ENCODE results near the gene RHEB.
"Not testable (repeated sequence)": the region's sequence is repeated elsewhere in the genome, so short reads cannot be mapped to it uniquely, and the experiment has no call there.

The RHEB gene

GRCh38 chr7:151519765-151520418, at the start of gene RHEB:
Gene RHEB, minus strand, starts transcription at chr7:151519895. Its CDS starts 384 bp downstream, at chr7:151519511.
- FAIRE-seq: peak; percentile 85

- no peak for FAIRE-seq
These were observed 47.2 kb upstream of the RHEB start for GRCh38 chr7:151566897-151567320.

- no peak for FAIRE-seq
These were observed 45.8 kb upstream of the RHEB start for GRCh38 chr7:151565541-151565940.

- FAIRE-seq: no peak
These were observed 40.5 kb upstream of the RHEB start for GRCh38 chr7:151560243-151560642.

GRCh38 chr7:151559557-151560183, 40.0 kb upstream of the RHEB start:
- FAIRE-seq: no peak

GRCh38 chr7:151558575-151558974, 38.9 kb upstream of the RHEB start:
- FAIRE-seq: no peak

- no peak for FAIRE-seq
These were observed 36.9 kb upstream of the RHEB start for GRCh38 chr7:151556592-151556991.

GRCh38 chr7:151553356-151553755, 33.7 kb upstream of the RHEB start:
- FAIRE-seq: no peak

GRCh38 chr7:151552352-151553028, 32.8 kb upstream of the RHEB start:
- no peak for FAIRE-seq

GRCh38 chr7:151551820-151552219, 32.1 kb upstream of the RHEB start:
- FAIRE-seq: no peak

- no peak for FAIRE-seq
These were observed 31.1 kb upstream of the RHEB start for GRCh38 chr7:151550656-151551286.

GRCh38 chr7:151549644-151550043, 29.9 kb upstream of the RHEB start:
- no peak for FAIRE-seq

GRCh38 chr7:151549083-151549482, 29.4 kb upstream of the RHEB start:
- no peak for FAIRE-seq

GRCh38 chr7:151544183-151544582, 24.5 kb upstream of the RHEB start:
- no peak for FAIRE-seq

- FAIRE-seq: no peak
These were observed 23.0 kb upstream of the RHEB start for GRCh38 chr7:151542606-151543130.

- no peak for FAIRE-seq
These were observed 22.2 kb upstream of the RHEB start for GRCh38 chr7:151541709-151542499.

GRCh38 chr7:151540146-151540545, 20.5 kb upstream of the RHEB start:
- no peak for FAIRE-seq

GRCh38 chr7:151539088-151539671, 19.5 kb upstream of the RHEB start:
- FAIRE-seq: no peak

- no peak for FAIRE-seq
These were observed 18.3 kb upstream of the RHEB start for GRCh38 chr7:151537818-151538561.

- FAIRE-seq: not testable (repeated sequence)
These were observed 16.5 kb upstream of the RHEB start for GRCh38 chr7:151536178-151536577.

- no peak for FAIRE-seq
These were observed 10.1 kb upstream of the RHEB start for GRCh38 chr7:151529842-151530241.

Data from A204.1 (cell line).